Hepatocyte (in vitro differentiated cells): ENCODE results near the gene NPAS3. TPM values are rescaled to one million over a fixed set of nuclear protein-coding genes. Genes with fewer than 3 reads are reported as not detected.

ENCODE experiments used
- DNase-seq: peaks from one replicate; pipeline ENCODE4 v3.0.0-alpha.2; 2016; ENCODE audit warnings: low spot score
- H2AFZ ChIP-seq: fragments of 200-600 bp; sonication (generic); 2 replicates; pipeline ENCODE4 v1.6.0; 2016; ENCODE audit warnings: antibody characterized with exemption, mild to moderate bottlenecking
- H3K27ac ChIP-seq: fragments of 200-600 bp; sonication (generic); 2 replicates; pipeline ENCODE4 v1.5.1; 2016; ENCODE audit warnings: mild to moderate bottlenecking
- H3K27me3 ChIP-seq: fragments of 200-600 bp; sonication (generic); 2 replicates; pipeline ENCODE4 v1.6.1; 2016
- H3K36me3 ChIP-seq: fragments of 200-600 bp; sonication (generic); replicated peaks from 2 replicates; pipeline ENCODE4 v1.5.1; 2016; ENCODE audit warnings: low read depth; ENCODE audit not compliant: insufficient read depth
- H3K4me1 ChIP-seq: fragments of 200-600 bp; sonication (generic); 2 replicates; pipeline ENCODE4 v1.5.1; 2016; ENCODE audit warnings: mild to moderate bottlenecking, moderate library complexity; ENCODE audit not compliant: insufficient read depth
- H3K4me2 ChIP-seq: fragments of 200-600 bp; sonication (generic); 2 replicates; pipeline ENCODE4 v1.6.0; 2016
- H3K4me3 ChIP-seq: fragments of 200-600 bp; sonication (generic); 2 replicates; pipeline ENCODE4 v1.5.1; 2016; ENCODE audit warnings: mild to moderate bottlenecking
- H3K79me2 ChIP-seq: fragments of 200-600 bp; sonication (generic); 2 replicates; pipeline ENCODE4 v1.6.0; 2017; ENCODE audit warnings: mild to moderate bottlenecking
- H3K9me2 ChIP-seq: fragments of 200-600 bp; sonication (generic); replicated peaks from 2 replicates; pipeline ENCODE4 v1.6.0; 2017; ENCODE audit warnings: mild to moderate bottlenecking; ENCODE audit not compliant: insufficient read depth
- H3K9me3 ChIP-seq: fragments of 200-600 bp; sonication (generic); 2 replicates; pipeline ENCODE4 v1.5.1; 2016; ENCODE audit warnings: low read depth, mild to moderate bottlenecking
- H4K20me1 ChIP-seq: fragments of 200-600 bp; sonication (generic); 2 replicates; pipeline ENCODE4 v1.6.0; 2016; ENCODE audit warnings: mild to moderate bottlenecking; ENCODE audit not compliant: insufficient read depth, poor library complexity, severe bottlenecking
- CTCF ChIP-seq: fragments of 200-600 bp; sonication (generic); IDR thresholded peaks from 2 replicates; pipeline ENCODE4 v1.5.1; 2016; ENCODE audit warnings: antibody characterized with exemption, mild to moderate bottlenecking; ENCODE audit not compliant: poor library complexity
- EZH2 ChIP-seq: fragments of 200-600 bp; sonication (generic); IDR thresholded peaks from 2 replicates; pipeline ENCODE4 v1.6.1; 2016; ENCODE audit warnings: antibody characterized with exemption, mild to moderate bottlenecking, borderline replicate concordance
- EZH2phosphoT487 ChIP-seq: fragments of 200-600 bp; sonication (generic); IDR thresholded peaks from one replicate; pipeline ENCODE4 v1.6.1; 2018; ENCODE audit warnings: antibody characterized with exemption, mild to moderate bottlenecking, low read depth, moderate library complexity; ENCODE audit not compliant: unreplicated experiment, severe bottlenecking
- WGBS: methylation state at CpG from one replicate; pipeline ENCODE4 v1.1.6; 2016; ENCODE audit warnings: low lambda C conversion rate; ENCODE audit errors: missing lambda C conversion rate; 5-methylcytosine and 5-hydroxymethylcytosine counted together
- polyA plus RNA-seq: library from polyadenylated mRNA; unstranded; fragments of >200 nt; fragmentation: Nextera tagmentation; extraction: Ambion mirVana; gene quantifications from 2 replicates; pipeline ENCODE4 v1.2.1, GENCODE V29; 2016
- total RNA-seq: library from RNA; depleted of rRNA; stranded (reverse); fragments of >200 nt; gene quantifications from 2 replicates; pipeline ENCODE4 v1.2.3, GENCODE V29; 2014

NPAS3 gene
- total and polyA plus RNA-seq, 2 experiments from 2014 or later = 0.11 to 1.1 TPM

- no peak for TF ChIP-seq CTCF
- TF ChIP-seq EZH2 = no peak
- no peak for TF ChIP-seq EZH2phosphoT487
- WGBS = 63% methylated on average over 4 of the region's 4 CpGs
Observed at GRCh38 chr14:33786091-33786825, 847.6 kb downstream of the NPAS3 start.

DNA sequence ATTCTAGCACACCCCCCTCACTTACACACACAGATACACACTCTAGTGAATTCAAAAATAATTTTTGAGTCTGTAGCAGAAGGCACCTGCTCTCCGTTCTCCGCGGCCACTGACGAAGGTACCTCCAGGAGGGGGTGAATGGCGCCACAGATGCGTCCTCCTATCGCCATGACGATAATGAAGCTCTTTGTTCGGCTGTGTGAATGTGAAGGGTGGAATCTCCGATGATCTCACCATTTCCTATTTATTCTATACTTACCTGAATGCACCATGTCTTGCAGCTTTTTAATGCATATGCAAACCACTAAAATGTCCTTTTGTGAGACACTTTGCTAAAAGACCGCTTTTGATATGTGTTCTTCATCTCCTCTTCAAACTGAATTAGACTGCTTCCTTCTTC is 849.5 kb downstream of the NPAS3 start:
- Histone ChIP-seq H3K9me2 (no peaks in the 10 kb centered on the region), H3K79me2 (no peaks in the 10 kb centered on the region), H4K20me1 (no peaks in the 10 kb centered on the region), H3K4me1 (no peaks in the 10 kb centered on the region), H3K4me2 (no peak overlapping the region), H2AFZ (no peak overlapping the region), H3K27ac (no peak overlapping the region), H3K36me3 (no peaks in the 10 kb centered on the region), H3K9me3 (no peaks in the 10 kb centered on the region), H3K27me3 (no peaks in the 10 kb centered on the region), H3K4me3 (no peak overlapping the region)
- 94% methylated on average over 11 of the region's 11 CpGs for WGBS
- TF ChIP-seq CTCF (no peak), EZH2 (no peak), EZH2phosphoT487 (no peak)
- no peak for DNase-seq

More at GRCh38 chr14:33786091-33786825, 847.6 kb downstream of the NPAS3 start:
- Histone ChIP-seq H3K9me2 (no peaks in the 10 kb centered on the region), H3K36me3 (no peaks in the 10 kb centered on the region), H3K27me3 (no peaks in the 10 kb centered on the region), H4K20me1 (no peaks in the 10 kb centered on the region), H3K27ac (no peak overlapping the region), H3K9me3 (no peaks in the 10 kb centered on the region), H3K4me2 (no peak overlapping the region), H3K4me1 (peaks cover 5% of the 10 kb centered on the region), H3K79me2 (no peaks in the 10 kb centered on the region), H2AFZ (no peak overlapping the region), H3K4me3 (no peak overlapping the region)
- no peak for DNase-seq

GRCh38 chr14:33790996-33791395 is 852.3 kb downstream of the NPAS3 start:
- Histone ChIP-seq H3K4me1 (no peaks in the 10 kb centered on the region), H3K4me2 (no peak overlapping the region), H3K4me3 (no peak overlapping the region), H3K9me2 (no peaks in the 10 kb centered on the region), H4K20me1 (no peaks in the 10 kb centered on the region), H2AFZ (no peak overlapping the region), H3K79me2 (no peaks in the 10 kb centered on the region), H3K9me3 (no peaks in the 10 kb centered on the region), H3K27me3 (peaks cover 9% of the 10 kb centered on the region), H3K36me3 (no peaks in the 10 kb centered on the region), H3K27ac (no peak overlapping the region)
- DNase-seq = no peak
- TF ChIP-seq CTCF = no peak
- no peak for TF ChIP-seq EZH2
- no peak for TF ChIP-seq EZH2phosphoT487
- WGBS = 89% methylated on average over 9 of the region's 9 CpGs
